CD4-positive, alpha-beta T cell treated with Interleukin-6 for 4 hours (primary cell): ENCODE data around the gene DMTF1.

Source experiments
- DNase-seq: peaks from one replicate; pipeline ENCODE4 v3.0.0-alpha.2; 2020; ENCODE audit warnings: mixed read lengths

Gene DMTF1

DNA sequence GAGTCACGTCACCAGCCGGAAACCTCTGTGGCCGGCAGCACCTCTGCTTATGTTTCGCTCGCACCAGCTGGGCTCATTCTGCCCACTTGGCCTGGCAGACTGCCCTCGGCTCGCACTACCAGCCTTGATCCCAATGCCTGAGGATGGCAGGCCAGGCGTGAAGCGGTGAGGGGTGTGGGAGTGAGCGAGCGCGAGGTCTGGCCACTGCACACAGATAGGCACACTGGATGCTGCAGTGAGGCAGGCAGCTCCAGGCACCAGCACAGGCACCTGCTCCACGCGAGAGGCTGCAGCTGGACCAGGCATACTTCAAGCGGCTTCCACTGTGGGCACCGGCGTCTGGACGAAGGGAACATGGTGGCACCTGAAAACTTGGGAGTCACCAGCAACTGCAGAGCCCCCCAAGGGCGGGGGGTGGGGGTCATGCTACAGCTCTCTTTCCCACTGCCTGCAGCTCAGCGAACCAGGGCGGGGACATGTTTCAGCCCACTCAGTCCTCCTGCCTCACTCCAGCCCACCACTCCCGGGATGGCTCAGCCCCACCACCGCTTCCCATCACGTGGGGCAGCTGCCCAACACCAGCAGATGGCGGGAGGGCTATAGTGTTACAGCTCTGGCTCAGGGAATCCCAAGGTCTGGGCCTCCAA is 5.4 kb upstream of the DMTF1 start:
- no peak for DNase-seq

DNA sequence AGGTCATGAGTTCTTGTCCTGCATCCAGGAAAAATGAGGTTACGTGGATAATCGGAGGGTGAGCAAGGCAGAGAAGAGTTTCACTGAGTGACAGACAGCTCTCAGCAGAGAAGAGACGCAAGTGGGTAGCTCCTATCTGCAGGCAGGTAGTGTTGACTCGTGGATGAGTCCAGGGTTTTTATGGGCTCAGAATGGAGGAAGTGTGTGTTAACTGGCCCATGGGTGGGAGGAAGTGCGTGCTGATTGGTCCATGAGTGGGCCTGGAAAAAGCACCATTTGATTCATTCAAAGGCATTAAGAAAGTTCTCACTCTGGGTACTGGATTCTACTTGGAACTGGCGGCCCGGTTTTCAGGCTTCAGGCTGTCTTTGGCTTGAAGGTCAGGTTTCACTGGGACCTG is 4.8 kb upstream of the DMTF1 start:
- no peak for DNase-seq

- DNase-seq = no peak
Measured at GRCh38 chr7:87148332-87148955, 3.8 kb upstream of the DMTF1 start.

DNA sequence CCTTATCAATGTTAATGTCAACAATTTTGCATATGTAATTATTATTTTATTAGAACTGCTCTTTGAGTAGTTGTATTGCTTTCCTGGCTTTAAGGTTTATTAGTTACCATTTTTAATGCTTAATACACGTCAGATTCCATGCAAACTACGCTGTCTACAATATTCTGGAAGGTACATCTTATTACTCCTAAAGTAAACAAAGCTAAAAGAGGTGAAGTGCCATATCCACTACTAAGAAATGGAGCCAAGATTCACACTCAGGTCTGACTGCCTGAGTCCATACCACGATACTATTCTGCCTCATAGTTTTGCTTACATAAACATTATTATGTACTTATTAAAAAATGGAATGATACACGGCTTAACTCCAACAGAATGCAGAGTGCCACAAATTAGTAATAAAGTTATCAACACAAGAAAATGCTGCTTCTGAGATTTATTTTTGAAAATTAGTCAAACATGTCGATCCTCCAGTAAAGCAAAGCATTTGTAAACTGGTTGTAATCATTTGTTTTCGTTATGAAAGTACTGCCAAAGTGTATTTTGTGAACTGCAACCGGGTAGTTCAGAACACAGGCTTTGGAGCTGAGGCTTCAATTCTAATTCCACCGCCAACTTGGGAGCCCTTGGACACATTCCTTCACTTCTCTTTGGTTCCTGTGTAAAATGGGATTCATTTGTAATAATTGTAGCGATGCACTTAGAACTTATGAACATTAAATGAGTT is 1.1 kb upstream of the DMTF1 start:
- no peak for DNase-seq

- no peak for DNase-seq
Measured at GRCh38 chr7:87151729-87152111, 533 bp upstream of the DMTF1 start.

- peak; percentile 34 for DNase-seq
Measured at GRCh38 chr7:87152897-87153641, 816 bp downstream of the DMTF1 start.

GRCh38 chr7:87154166-87154565 is 1.9 kb downstream of the DMTF1 start:
- no peak for DNase-seq

GRCh38 chr7:87154569-87154968 is 2.3 kb downstream of the DMTF1 start:
- no peak for DNase-seq

DNA sequence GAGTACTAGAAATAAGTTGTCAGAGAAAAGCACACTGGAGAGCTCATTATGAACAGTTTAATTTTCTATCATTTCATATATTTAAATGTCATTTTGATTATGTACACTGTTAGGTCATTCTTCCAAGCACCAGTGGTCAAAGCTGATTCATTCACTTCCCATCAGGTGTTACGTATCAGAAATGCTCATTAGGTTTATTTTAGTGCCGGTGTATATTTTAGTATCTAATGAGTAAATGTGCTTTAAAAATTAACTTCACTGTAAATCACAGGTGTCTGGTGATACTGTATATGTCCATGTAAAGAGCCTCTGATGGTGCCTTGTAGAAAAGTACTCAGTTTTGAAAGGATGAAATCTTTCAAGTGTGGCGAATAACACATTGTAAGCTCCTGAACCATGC is 3.5 kb downstream of the DMTF1 start:
- DNase-seq = no peak

DNA sequence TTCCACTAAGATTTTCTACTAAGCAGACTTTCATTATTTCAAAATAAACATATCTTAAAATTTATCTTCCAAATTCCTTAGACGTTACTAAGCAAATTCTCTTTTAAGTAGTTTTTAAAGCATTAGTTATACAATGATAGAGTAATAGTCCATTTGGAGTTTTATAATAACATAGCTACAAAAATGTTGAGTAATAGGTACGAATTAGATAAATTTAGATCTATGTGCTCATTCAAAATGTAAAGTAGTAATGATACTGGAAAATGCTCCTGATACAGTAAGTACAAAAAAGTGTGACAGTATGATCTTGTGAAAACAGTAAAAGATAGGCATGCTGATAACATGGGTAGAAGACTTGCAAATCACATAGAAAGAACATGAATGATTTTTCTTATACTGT is 4.5 kb downstream of the DMTF1 start:
- no peak for DNase-seq

DNA sequence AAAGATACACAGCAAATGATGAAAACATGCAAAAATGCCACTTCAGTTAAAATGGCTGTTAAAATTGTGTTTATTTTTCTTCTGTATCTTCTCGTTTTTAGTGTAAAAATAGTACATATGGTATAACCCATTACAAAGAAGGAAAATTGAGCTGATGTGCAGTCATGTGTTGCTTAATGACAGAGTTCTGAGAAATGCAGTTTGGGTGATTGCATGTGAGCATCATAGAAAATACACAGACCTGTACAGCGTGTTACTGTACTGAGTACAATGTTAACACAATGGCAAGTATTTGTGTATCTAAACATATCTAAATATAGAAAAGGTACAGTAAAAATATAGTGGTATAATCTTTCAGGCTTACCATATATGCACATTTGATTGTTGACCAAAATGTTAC is 7.3 kb downstream of the DMTF1 start:
- DNase-seq = no peak

DNA sequence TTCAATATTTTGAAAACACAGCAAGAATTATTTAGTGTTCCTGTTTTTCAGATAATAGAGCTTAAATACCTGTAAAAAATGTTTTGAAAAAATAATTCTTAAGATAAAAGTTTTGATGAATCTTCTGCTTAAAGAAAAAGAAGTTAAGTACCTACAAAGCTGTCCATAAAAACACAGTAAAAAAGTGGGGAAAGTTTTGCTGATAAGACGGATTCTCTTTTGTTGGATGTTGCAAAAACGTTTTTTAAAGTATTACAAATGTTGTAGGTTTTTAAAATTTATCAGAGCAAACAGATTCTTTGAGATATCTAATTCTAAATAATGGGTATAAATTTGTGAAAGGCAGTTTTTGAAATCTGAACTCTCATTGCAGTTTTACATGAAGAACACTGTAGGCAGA is 12.2 kb downstream of the DMTF1 start:
- no peak for DNase-seq

- DNase-seq = no peak
Measured at GRCh38 chr7:87170828-87171227, 18.6 kb downstream of the DMTF1 start.

DNA sequence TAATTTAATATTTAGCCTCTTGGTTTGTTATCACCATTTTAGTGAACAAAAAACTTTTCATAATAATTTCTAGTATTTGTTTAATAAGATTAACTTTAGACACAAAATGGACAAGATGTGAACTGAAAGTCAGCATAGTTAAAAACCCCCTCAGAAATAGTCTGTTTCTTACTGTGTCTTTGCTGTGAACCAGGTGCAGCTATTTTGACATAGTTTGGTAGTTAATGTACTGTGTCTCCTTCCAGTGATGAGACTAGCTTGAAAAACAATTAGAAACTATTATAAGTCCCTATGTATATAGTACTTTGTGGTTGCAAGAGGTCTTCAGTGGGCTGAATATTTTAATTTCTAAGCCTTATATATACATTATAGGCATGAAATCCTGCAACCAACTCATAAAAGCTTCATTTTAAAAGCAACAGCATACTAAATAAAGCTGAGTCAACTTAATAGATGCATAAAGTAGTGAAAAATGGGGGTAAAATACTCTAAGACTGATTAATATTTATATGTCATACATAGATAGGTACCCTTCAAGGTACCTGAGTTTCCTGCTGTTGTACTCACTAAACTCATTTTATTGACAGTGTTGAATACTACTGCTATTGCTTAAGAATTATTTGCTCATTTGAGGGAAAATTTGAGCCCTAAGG is 19.2 kb downstream of the DMTF1 start:
- no peak for DNase-seq

DNA sequence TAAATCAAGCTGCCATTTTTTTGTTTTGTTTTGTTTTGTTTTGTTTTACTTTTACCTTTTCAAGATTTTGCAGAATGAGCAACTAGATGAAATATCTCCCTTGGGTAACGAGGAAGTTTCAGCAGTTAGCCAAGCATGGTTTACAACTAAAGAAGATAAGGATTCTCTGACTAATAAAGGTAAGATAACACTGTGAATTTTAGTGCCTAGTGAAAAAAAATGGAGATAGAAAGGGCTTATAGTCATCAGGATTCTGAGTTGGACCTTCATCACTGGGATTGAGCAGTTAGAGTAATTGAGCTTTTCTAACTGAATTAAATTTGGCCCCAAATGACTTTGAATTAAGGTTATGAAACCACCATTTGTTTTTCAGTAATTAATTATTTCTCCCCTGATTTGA is 21.2 kb downstream of the DMTF1 start:
- DNase-seq = no peak

GRCh38 chr7:87178320-87178719 is 26.1 kb downstream of the DMTF1 start:
- no peak for DNase-seq

DNA sequence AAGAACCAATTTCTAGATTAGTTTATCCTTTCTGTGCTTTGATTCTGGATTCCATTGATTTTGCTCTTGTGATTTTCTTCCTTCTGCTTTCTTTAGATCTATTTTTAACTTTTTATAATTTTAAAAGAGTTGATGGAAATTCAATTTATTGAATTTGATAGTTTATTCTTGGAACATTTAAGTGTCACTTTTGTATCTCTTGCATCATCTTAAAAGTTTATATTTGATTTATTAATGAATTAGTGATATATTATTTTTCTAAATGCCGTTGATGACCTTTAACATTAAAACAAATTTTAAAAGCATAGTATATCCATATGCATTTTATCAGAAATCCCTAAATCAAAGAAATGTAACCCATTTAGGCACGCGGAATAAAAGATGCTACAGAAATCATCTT is 26.9 kb downstream of the DMTF1 start:
- DNase-seq = no peak

GRCh38 chr7:87187120-87187519 is 34.9 kb downstream of the DMTF1 start:
- DNase-seq = no peak

- no peak for DNase-seq
Measured at GRCh38 chr7:87188930-87189329, 36.7 kb downstream of the DMTF1 start.

- DNase-seq = no peak
Measured at GRCh38 chr7:87190783-87191182, 38.5 kb downstream of the DMTF1 start.

DNA sequence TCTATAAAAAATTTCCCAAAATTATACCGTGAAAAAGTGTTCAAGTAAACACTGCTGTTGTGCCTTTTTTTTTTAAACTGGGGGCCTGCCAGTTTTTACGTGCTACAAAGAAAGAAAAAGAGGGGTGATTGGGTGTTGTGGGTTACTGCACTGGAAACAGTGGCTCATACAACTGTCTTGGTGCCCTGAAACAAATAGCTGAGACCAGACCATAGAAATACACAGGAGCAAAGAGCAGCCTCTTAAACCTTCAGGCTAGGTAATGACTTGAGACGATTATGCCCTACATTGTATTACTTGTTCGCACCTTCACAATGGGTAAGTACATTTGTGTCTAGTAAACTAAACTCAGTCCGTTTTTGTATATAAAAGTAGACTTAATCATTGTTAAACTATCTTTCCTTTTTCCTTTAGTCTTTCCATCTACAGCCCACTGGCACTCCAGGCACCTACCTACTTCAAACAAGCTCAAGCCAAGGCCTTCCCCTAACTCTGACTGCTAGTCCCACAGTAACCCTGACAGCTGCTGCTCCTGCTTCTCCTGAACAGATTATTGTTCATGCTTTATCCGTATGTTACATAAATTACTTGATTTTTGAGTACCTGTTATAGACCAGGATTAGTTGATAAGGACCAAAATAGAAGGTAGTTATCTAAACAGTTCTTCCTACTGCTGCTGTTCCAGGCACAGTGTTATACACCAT is 40.7 kb downstream of the DMTF1 start:
- DNase-seq = no peak

- DNase-seq = no peak
Measured at GRCh38 chr7:87193912-87194311, 41.7 kb downstream of the DMTF1 start.

DNA sequence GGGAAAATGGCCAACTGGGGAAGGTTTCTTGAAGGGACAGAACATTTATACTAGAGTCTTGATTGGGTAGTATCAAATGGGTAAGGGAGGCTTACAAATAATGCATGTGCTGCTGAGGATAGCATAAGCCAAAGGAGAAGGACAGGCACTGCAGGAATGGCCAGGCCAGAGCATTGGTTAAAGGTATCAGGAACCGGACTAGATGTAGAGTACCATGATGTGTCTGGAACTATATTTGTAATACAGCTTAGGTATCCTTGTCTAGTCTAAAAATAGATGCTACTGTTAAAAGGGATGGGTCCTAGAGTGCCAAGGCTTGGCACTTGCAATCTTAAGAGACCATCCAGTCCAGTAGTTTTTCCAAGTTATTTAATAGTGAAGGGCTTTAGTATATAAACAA is 47.0 kb downstream of the DMTF1 start:
- DNase-seq = no peak
